Heart left ventricle (tissue), 13 donors: ENCODE measurements around the gene PCDHB1.
"Not testable (repeated sequence)": the region's sequence is repeated elsewhere in the genome, so short reads cannot be mapped to it uniquely, and the experiment has no call there.

Experiments used
- CTCF ChIP-seq, 12 donors: fragments of 200-600 bp; sonication (generic) in 4 of 12; IDR thresholded peaks; one replicate each; pipeline versions ENCODE4 v1.5.0 to v1.8.0; 2018 to 2022; ENCODE audit warnings: antibody characterized with exemption in 12 of 12, mild to moderate bottlenecking in 5 of 12
- POLR2A ChIP-seq, 2 donors: fragments of 450-650 bp; IDR thresholded peaks; one replicate each; pipeline ENCODE4 v1.6.1; 2017; ENCODE audit warnings: antibody characterized with exemption in 2 of 2, mild to moderate bottlenecking in 2 of 2, moderate library complexity in 2 of 2
- donor health status: ischemic (EF 13 %, LVEDD 7.1; RV severe dilation, severe dysfunction).
- donor health status: DM: no; HTN: yes; CAD: no.
- donor health status: DM: no; HTN: no; CAD: no.
- donor health status: ischemic (EF 25% LVEDD 6.9; RV normal size, moderate dysfunction).
- donor health status: ischemic (EF 25% LVEDD 5.7; RV mildly dilated, moderate dysfunction).
- donor health status: ischemic (EF 35%, LVEDD 5.7; RV mildly dilated, moderate dysfunction).
- donor health status: nonischemic (EF 11% LVEDD 7.7; RV severe dilation, severe dysfunction).
- donor health status: DM: yes; HTN: yes; CAD: no.
- donor health status: PGD.
- donor health status: ischemic (EF 29% LVEDD 5.4; RV normal size, mild dysfunction).
- donor health status: nonischemic (EF 23%, LVEDD 6.1; RV moderate dilation, normal function).

- not testable (repeated sequence) for TF ChIP-seq CTCF, POLR2A (IDR thresholded peaks at IDR 0.05)
These were observed 45.4 kb downstream of the PCDHB1 start for GRCh38 chr5:141096586-141096985.
